Vagina (tissue), 2 donors: ENCODE measurements around the gene DNAH14.

Experiments used
- CTCF ChIP-seq, 3 experiments: fragments of 450-650 bp in 2 of 3; fragments of 200-600 bp in 1 of 3; sonication (generic) in 1 of 3; IDR thresholded peaks; one replicate each; pipeline ENCODE4 v1.5.1; 2017 to 2019; ENCODE audit warnings: antibody characterized with exemption in 3 of 3, mild to moderate bottlenecking in 2 of 3, moderate library complexity in 2 of 3
- POLR2AphosphoS5 ChIP-seq, 2 donors: sonication (generic); formaldehyde crosslinking; IDR thresholded peaks; one replicate each; pipeline ENCODE4 v1.9.0; 2017; ENCODE audit warnings: antibody characterized with exemption in 2 of 2, mild to moderate bottlenecking in 2 of 2, low read depth in 1 of 2; ENCODE audit not compliant: insufficient read depth in 1 of 2

GRCh38 chr1:225410036-225410435 is 480.6 kb downstream of the DNAH14 start:
- TF ChIP-seq CTCF (IDR thresholded peaks at IDR 0.05) (no peak), POLR2AphosphoS5 (IDR thresholded peaks at IDR 0.05; ENCODE audit: insufficient read depth in 1 of 2, low read depth in 1 of 2) (no peak)
